ENCODE data around the gene ALG2. TPM values are rescaled to one million over a fixed set of nuclear protein-coding genes. Genes with fewer than 3 reads are reported as not detected.

The ALG2 gene
- total and polyA plus RNA-seq, 4 donors: 20.6 to 43.6 (median 30.3) TPM

DNA sequence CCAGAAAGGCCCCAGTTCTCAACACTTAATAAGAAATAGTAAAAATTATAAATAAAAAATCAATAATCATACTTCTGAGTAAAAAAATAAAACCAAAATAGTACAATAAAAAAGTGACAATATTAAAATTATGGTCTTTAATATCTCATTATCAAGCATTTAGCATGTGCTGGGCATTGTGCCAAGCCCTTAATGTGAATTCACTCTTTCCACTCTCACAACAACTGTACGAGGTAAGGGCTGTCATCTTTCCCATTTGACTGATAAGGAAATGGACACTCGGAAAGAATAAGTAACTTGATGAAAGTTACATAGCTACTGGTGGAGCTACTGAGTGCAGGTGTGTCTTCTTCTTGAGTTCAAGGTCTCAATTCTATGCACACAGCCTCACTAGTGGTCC, 43.9 kb upstream of the ALG2 start (continued):
- TF ChIP-seq, protein P1, sequence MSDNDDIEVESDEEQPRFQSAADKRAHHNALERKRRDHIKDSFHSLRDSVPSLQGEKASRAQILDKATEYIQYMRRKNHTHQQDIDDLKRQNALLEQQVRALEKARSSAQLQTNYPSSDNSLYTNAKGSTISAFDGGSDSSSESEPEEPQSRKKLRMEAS (IDR thresholded peaks at IDR 0.05): no peak
- TF ChIP-seq RAD21 (IDR thresholded peaks at IDR 0.05): no peak

DNA sequence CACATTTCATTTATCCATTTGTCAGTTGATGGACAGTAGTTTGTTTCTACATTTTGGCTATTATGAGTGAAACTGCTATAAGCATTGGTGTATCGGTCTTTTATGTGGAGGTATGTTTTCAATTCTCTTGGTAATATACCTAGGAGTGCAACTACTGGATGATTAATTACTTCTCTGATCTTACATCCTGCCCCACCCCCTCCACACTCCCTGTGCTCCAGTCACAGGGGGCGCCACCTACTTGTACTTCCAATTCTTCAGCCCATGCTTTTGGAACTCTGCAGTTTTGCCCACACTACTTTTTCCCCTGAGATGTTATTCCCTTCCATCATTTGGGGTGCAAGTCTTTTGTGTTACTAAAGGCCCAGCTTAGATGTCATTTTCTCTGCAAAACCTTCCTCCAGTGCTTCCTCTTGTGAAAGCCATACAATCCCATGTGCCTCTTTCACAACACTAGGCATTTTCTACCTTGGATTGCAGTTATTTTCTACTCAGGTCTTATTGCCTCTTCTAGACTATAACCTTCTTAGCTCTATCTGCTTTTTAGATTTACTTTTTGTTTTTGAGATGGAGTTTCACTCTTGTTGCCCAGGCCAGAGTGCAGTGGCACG, 42.4 kb upstream of the ALG2 start:
- no peak for TF ChIP-seq HNF4G (IDR thresholded peaks at IDR 0.05)
- TF ChIP-seq HNF4A (conservative IDR thresholded peaks at IDR 0.05): no peak
- TF ChIP-seq NR2F2 (IDR thresholded peaks at IDR 0.05): no peak
- TF ChIP-seq, protein P1 (IDR thresholded peaks at IDR 0.05): no peak
- TF ChIP-seq, protein P2, sequence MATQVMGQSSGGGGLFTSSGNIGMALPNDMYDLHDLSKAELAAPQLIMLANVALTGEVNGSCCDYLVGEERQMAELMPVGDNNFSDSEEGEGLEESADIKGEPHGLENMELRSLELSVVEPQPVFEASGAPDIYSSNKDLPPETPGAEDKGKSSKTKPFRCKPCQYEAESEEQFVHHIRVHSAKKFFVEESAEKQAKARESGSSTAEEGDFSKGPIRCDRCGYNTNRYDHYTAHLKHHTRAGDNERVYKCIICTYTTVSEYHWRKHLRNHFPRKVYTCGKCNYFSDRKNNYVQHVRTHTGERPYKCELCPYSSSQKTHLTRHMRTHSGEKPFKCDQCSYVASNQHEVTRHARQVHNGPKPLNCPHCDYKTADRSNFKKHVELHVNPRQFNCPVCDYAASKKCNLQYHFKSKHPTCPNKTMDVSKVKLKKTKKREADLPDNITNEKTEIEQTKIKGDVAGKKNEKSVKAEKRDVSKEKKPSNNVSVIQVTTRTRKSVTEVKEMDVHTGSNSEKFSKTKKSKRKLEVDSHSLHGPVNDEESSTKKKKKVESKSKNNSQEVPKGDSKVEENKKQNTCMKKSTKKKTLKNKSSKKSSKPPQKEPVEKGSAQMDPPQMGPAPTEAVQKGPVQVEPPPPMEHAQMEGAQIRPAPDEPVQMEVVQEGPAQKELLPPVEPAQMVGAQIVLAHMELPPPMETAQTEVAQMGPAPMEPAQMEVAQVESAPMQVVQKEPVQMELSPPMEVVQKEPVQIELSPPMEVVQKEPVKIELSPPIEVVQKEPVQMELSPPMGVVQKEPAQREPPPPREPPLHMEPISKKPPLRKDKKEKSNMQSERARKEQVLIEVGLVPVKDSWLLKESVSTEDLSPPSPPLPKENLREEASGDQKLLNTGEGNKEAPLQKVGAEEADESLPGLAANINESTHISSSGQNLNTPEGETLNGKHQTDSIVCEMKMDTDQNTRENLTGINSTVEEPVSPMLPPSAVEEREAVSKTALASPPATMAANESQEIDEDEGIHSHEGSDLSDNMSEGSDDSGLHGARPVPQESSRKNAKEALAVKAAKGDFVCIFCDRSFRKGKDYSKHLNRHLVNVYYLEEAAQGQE (IDR thresholded peaks at IDR 0.05): no peak
- no peak for TF ChIP-seq SP1 (IDR thresholded peaks at IDR 0.05)
- no peak for TF ChIP-seq FOXA1 (IDR thresholded peaks at IDR 0.05)
- no peak for TF ChIP-seq RAD21 (IDR thresholded peaks at IDR 0.05)
- no peak for TF ChIP-seq FOXA2 (IDR thresholded peaks at IDR 0.05)
- no peak for TF ChIP-seq TAF1 (conservative IDR thresholded peaks at IDR 0.05)
- 97% methylated on average over 3 of the region's 3 CpGs for WGBS
- no peaks in the 10 kb centered on the region for H3K27me3 ChIP-seq (ENCODE audit: control insufficient read depth in 4 of 4, insufficient read depth in 4 of 4, low read length in 3 of 4)

DNA sequence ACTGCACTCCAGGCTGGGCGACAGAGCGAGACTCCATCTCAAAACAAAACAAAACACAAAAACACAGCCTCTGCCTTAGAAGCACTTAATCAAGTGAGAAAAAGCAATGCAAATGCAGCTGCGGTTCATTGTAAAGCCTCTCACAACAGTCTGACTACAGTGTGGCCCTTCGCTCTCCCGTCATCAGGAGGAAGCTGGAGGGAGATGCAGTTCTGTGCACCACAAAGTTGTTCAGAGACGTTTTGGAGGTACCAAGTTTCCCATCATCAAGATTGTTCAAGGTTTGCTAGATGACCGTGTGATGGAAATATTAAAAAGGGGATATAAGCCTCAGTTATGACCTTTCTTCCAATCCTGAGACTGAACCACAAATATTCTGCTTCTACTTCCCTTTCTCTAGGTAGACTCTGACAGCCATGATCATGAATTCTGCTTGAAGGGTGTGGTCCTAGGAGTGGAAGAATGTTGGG, 41.2 kb upstream of the ALG2 start:
- no peaks in the 10 kb centered on the region for H3K36me3 ChIP-seq (ENCODE audit: control insufficient read depth in 4 of 4, insufficient read depth in 3 of 4, low read depth in 1 of 4, low read length in 3 of 4)
- peaks cover 0 to 19% (median 8%) of the 10 kb centered on the region in 4 donors for H3K4me1 ChIP-seq (ENCODE audit: control insufficient read depth in 4 of 4, insufficient read depth in 4 of 4, low read length in 3 of 4)
- WGBS: 89% methylated on average over 7 of the region's 7 CpGs
- H3K9me3 ChIP-seq (ENCODE audit: control insufficient read depth in 4 of 4, low read length in 3 of 4): no peaks in the 10 kb centered on the region
- DNase-seq (ENCODE audit: low spot score): no peak
- H3K27ac ChIP-seq (ENCODE audit: low read depth in 1 of 2, low read length in 2 of 2): no peak overlapping the region
- no peaks in the 10 kb centered on the region for H3K27me3 ChIP-seq (ENCODE audit: control insufficient read depth in 4 of 4, insufficient read depth in 4 of 4, low read length in 3 of 4)
- H3K4me3 ChIP-seq (ENCODE audit: low read depth in 1 of 3, low read length in 3 of 3): no peak overlapping the region
- TF ChIP-seq TAF1 (conservative IDR thresholded peaks at IDR 0.05) (no peak), HNF4G (IDR thresholded peaks at IDR 0.05) (no peak), NR2F2 (IDR thresholded peaks at IDR 0.05) (no peak), RXRA (IDR thresholded peaks at IDR 0.05) (no peak), EGR1 (IDR thresholded peaks at IDR 0.05; ENCODE audit: low read depth in 2 of 2) (no peak), SP1 (IDR thresholded peaks at IDR 0.05) (no peak), FOXA1 (IDR thresholded peaks at IDR 0.05) (no peak), JUND (IDR thresholded peaks at IDR 0.05) (no peak)
- TF ChIP-seq, protein P1 (IDR thresholded peaks at IDR 0.05): no peak
- TF ChIP-seq, protein P3, sequence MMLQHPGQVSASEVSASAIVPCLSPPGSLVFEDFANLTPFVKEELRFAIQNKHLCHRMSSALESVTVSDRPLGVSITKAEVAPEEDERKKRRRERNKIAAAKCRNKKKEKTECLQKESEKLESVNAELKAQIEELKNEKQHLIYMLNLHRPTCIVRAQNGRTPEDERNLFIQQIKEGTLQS (IDR thresholded peaks at IDR 0.05): no peak
- TF ChIP-seq, protein P2 (IDR thresholded peaks at IDR 0.05): no peak
- TF ChIP-seq, protein P4, sequence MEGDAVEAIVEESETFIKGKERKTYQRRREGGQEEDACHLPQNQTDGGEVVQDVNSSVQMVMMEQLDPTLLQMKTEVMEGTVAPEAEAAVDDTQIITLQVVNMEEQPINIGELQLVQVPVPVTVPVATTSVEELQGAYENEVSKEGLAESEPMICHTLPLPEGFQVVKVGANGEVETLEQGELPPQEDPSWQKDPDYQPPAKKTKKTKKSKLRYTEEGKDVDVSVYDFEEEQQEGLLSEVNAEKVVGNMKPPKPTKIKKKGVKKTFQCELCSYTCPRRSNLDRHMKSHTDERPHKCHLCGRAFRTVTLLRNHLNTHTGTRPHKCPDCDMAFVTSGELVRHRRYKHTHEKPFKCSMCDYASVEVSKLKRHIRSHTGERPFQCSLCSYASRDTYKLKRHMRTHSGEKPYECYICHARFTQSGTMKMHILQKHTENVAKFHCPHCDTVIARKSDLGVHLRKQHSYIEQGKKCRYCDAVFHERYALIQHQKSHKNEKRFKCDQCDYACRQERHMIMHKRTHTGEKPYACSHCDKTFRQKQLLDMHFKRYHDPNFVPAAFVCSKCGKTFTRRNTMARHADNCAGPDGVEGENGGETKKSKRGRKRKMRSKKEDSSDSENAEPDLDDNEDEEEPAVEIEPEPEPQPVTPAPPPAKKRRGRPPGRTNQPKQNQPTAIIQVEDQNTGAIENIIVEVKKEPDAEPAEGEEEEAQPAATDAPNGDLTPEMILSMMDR (IDR thresholded peaks at IDR 0.05; ENCODE audit: low read depth, low read length, missing input control): no peak
- no peak overlapping the region for H3K9ac ChIP-seq (ENCODE audit: low read depth in 1 of 2, low read length in 2 of 2)

More for the DNA sequence above, 42.4 kb upstream of the ALG2 start:
- Histone ChIP-seq H3K27ac (ENCODE audit: low read depth in 1 of 2, low read length in 2 of 2) (no peak overlapping the region), H3K4me1 (ENCODE audit: control insufficient read depth in 4 of 4, insufficient read depth in 4 of 4, low read length in 3 of 4) (peaks cover 0 to 15% (median 8%) of the 10 kb centered on the region in 4 donors), H3K36me3 (ENCODE audit: control insufficient read depth in 4 of 4, insufficient read depth in 3 of 4, low read depth in 1 of 4, low read length in 3 of 4) (no peaks in the 10 kb centered on the region), H3K9ac (ENCODE audit: low read depth in 1 of 2, low read length in 2 of 2) (no peak overlapping the region), H3K9me3 (ENCODE audit: control insufficient read depth in 4 of 4, low read length in 3 of 4) (no peaks in the 10 kb centered on the region), H3K4me3 (ENCODE audit: low read depth in 1 of 3, low read length in 3 of 3) (no peak overlapping the region)
- DNase-seq (ENCODE audit: low spot score): no peak

Measured in liver (tissue), 9 donors.